Measurements from ENCODE around the gene B4GALNT3. TPM values are rescaled to one million over a fixed set of nuclear protein-coding genes. Genes with fewer than 3 reads are reported as not detected.

The B4GALNT3 gene
- total and polyA plus RNA-seq, 10 of the 15 experiments (the other 5 are each of a cell fraction or from before 2014, with no cell fraction given), result 0.05 to 4.2 (median 2.7) TPM; not detected in 1

DNA sequence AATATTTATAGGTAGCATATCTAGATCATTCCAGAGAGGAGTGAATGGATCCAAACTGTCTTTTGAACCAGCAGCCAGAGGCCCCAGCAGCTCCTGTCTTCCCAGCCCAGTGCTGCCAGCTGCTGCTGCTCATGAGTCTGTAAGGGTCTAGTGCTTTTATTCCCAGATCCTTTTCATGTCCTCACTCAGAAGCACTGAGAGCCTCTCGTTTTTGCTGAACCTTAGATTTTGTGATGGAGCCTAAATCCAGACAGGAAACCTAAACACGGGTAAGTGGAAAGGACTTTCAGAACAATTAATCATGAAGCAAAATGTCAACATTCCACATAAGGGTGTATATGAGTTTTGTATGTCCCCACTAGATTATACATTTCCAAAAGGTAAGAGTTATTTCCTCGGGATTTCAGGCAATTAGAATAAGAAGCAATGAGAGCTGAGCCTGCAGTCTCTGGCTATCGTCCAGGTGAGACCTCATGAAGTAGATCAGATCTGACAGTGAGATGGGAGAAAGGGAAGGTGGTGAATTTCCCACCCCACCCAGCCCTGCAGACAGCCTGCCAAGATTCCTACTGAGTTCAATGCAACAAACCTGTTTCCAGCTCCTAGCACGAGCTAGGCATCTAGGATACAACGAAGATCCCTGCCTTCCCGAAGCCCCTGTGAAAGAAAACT, 119.1 kb downstream of the B4GALNT3 start (continued):
- no peak for TF ChIP-seq MYC (IDR thresholded peaks at IDR 0.05; ENCODE audit: insufficient read depth, insufficient read length, insufficient replicate concordance, low read length, severe bottlenecking)
- TF ChIP-seq NFYB (IDR thresholded peaks at IDR 0.05; ENCODE audit: insufficient read depth, low read depth, low read length), result no peak
- no peak for TF ChIP-seq ESRRA (IDR thresholded peaks at IDR 0.05; ENCODE audit: low read length)
- no peak for TF ChIP-seq BACH1 (IDR thresholded peaks at IDR 0.05; ENCODE audit: borderline replicate concordance)
- no peak for TF ChIP-seq MTA3 (IDR thresholded peaks at IDR 0.05; ENCODE audit: borderline replicate concordance, low read length)
- no peak for TF ChIP-seq EP300 (IDR thresholded peaks at IDR 0.05; ENCODE audit: borderline replicate concordance in 1 of 2, control insufficient read depth in 1 of 2, low read depth in 2 of 2, low read length in 2 of 2)
- TF ChIP-seq ZNF687 (IDR thresholded peaks at IDR 0.05), result no peak
- TF ChIP-seq, protein P1, sequence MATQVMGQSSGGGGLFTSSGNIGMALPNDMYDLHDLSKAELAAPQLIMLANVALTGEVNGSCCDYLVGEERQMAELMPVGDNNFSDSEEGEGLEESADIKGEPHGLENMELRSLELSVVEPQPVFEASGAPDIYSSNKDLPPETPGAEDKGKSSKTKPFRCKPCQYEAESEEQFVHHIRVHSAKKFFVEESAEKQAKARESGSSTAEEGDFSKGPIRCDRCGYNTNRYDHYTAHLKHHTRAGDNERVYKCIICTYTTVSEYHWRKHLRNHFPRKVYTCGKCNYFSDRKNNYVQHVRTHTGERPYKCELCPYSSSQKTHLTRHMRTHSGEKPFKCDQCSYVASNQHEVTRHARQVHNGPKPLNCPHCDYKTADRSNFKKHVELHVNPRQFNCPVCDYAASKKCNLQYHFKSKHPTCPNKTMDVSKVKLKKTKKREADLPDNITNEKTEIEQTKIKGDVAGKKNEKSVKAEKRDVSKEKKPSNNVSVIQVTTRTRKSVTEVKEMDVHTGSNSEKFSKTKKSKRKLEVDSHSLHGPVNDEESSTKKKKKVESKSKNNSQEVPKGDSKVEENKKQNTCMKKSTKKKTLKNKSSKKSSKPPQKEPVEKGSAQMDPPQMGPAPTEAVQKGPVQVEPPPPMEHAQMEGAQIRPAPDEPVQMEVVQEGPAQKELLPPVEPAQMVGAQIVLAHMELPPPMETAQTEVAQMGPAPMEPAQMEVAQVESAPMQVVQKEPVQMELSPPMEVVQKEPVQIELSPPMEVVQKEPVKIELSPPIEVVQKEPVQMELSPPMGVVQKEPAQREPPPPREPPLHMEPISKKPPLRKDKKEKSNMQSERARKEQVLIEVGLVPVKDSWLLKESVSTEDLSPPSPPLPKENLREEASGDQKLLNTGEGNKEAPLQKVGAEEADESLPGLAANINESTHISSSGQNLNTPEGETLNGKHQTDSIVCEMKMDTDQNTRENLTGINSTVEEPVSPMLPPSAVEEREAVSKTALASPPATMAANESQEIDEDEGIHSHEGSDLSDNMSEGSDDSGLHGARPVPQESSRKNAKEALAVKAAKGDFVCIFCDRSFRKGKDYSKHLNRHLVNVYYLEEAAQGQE (IDR thresholded peaks at IDR 0.05; ENCODE audit: low read depth, low read length), result no peak
- TF ChIP-seq EGR1 (IDR thresholded peaks at IDR 0.05; ENCODE audit: borderline replicate concordance in 1 of 2, low read depth in 2 of 2, low read length in 2 of 2), result no peak
- TF ChIP-seq RFX5 (IDR thresholded peaks at IDR 0.05; ENCODE audit: low read depth, low read length), result no peak
- TF ChIP-seq USF1 (IDR thresholded peaks at IDR 0.05; ENCODE audit: borderline replicate concordance, extremely low read length, insufficient read depth, low read depth, low read length), result no peak
- no peak for TF ChIP-seq RAD51 (IDR thresholded peaks at IDR 0.05)

Data from GM12878 (cell line).